Bronchus fibroblast of lung (primary cell): Measurements from ENCODE around the gene SOCS7. TPM values are rescaled to one million over a fixed set of nuclear protein-coding genes. Genes with fewer than 3 reads are reported as not detected.

Source experiments
- total RNA-seq: library from RNA; depleted of rRNA; stranded (reverse); fragments of >200 nt; gene quantifications from 2 replicates; pipeline ENCODE4 v1.2.3, GENCODE V29; 2015

SOCS7 gene
- 5.2 and 9.2 TPM in 2 replicates for total RNA-seq

DNA sequence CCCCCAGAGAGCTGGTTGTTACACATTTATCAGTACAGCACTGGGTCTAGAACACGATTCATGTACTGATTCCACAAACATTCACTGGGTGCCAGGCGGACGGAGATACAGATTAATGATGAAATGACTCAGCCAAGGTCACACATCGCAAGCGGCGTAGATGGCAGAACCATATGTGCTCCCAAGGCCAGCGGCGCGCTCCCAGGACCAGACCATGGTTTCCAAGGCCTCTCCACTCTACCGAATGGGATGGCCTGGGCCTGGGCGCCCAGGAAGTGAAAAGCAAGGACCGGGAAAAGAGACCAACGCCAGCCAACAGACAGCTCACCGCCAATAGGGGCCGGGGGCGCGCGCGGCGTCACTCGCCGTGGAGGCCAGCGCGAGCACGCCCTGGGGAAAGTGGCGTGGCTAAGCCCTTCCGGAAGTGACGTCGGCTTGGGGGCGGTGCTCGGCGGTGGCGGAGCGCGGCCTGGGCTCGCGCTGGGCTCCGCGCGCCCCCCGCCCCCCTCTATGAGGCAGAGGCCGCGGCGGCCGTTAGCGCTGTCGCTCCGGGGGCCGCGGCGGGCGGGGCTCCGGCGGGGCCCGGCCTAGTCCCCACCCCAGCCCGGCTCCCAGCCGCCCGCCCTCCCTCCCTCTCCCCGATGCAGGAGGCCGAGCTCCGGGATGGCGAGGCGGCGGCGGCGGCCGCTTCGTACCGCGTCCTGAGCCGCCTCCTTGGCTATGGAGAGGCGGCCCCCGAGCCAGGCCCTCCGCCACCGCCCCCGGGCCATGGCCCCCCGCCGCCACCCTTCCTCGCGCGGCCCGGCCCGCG lies at the start of gene SOCS7:
Gene SOCS7 (plus strand): TSS at position 433 of the 811 bp plus-strand sequence. CDS start 209 bp downstream, at position 642.

DNA sequence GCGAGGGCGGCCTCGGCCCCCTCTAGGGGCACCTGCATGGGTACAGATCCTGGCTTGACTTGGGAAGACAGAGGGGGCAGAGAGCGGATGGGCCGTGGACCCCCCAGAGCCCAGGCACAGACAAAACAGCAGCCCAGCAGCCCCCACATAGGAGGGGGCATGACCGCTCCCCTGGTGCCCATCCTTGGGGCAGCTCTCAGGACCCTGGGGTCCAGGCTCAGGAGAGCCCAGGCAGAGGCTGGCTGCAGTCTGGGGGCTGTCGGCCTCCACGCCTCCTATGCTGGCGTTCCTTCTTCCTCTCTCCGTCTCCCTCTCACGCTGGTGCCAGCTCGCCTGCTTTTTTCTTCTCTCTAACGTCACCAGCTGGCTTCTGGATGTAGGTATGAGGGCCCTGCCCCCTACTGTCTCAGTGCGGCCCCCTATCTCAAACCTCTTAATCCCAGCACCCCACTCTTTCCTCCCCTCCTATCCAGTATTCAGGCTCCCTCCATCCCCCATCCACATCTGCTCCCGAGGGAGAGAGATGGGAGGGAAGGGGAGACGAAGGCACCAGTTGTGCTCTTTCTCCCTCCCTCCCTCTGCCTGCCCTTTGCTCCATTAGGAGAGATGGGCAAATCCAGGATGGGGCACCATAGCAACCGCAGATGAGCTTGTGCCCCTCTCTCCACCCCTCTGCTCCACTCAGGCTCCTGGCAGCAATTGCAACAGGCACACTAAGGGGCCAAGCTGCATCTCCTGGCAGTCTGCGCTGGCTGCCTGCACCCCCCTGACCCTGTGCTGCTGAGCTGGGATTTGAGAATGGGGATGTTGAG lies 7.8 kb upstream of the SOCS7 start, which contains the start of gene GPR179:
Gene GPR179 (minus strand): TSS at position 349 of the 812 bp plus-strand sequence. CDS start 167 bp downstream, at position 182.

DNA sequence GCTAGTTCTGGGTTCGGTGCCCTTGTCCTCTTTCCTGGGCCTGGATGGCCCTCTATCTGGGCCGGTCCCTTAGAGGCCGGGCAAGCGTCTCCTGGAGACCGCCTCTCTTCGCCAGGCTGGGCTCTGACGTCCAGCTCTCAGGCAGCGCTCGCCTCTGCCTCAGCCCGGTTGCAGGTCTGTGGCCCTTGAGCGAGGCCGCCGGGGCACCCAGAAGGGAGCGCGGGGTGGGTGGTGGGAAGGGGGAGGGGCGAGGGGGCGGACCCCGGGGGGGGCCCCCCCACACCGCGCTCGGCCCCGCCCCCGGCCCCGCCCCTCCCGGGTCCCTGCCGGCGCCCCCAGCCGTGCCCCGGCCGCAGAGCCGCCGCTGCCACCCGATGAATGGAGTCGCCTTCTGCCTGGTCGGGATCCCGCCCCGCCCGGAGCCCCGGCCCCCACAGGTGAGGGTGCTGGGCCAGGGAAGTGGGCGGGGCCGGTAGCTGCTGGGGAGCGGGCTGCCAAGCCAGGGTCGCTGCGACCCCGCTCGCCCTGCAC lies 76.5 kb downstream of the SOCS7 start, which contains the start of gene ARHGAP23:
Gene ARHGAP23 (plus strand): TSS at position 353 of the 531 bp plus-strand sequence. CDS start 22 bp downstream, at position 375.

Other genes starting within 250 kb of the SOCS7 start
- gene TBC1D3E, start 223.9 kb upstream of the SOCS7 start, total RNA-seq = not detected in 2 replicates
- gene TBC1D3, start 159.3 kb upstream of the SOCS7 start, total RNA-seq = not detected in 2 replicates
- 33.9 and 35.1 TPM in 2 replicates for gene MRPL45, start 54.7 kb upstream of the SOCS7 start, total RNA-seq
- not detected in 2 replicates for gene GPR179, start 7.9 kb upstream of the SOCS7 start, total RNA-seq
- 35.6 and 49.5 TPM in 2 replicates for gene ARHGAP23, start 76.6 kb downstream of the SOCS7 start, total RNA-seq